Neural cell (in vitro differentiated cells): ENCODE measurements around the gene HHIPL2. TPM values are rescaled to one million over a fixed set of nuclear protein-coding genes. Genes with fewer than 3 reads are reported as not detected.
"Not testable (repeated sequence)": the region's sequence is repeated elsewhere in the genome, so short reads cannot be mapped to it uniquely, and the experiment has no call there.

ENCODE experiments used
- H2AFZ ChIP-seq: fragments of 200-600, 300-800 bp; sonication (generic), shearing (Covaris generic); 2 replicates; pipeline ENCODE4 v1.6.0; 2014; ENCODE audit warnings: low read depth, mild to moderate bottlenecking, antibody characterized with exemption, low read length, moderate library complexity
- H3F3A ChIP-seq: fragments of 200-600 bp; shearing (Covaris generic); 2 replicates; pipeline ENCODE4 v1.6.1; 2016; ENCODE audit warnings: mild to moderate bottlenecking, moderate library complexity, mixed read lengths, antibody characterized with exemption, low read length; ENCODE audit not compliant: insufficient read depth, poor library complexity, severe bottlenecking
- H3K27ac ChIP-seq: fragments of 200-600, 300-800 bp; sonication (generic), shearing (Covaris generic); 2 replicates; pipeline ENCODE4 v1.5.1; 2014; ENCODE audit warnings: mild to moderate bottlenecking, low read length, moderate library complexity
- H3K27me3 ChIP-seq: fragments of 300-800, 200-600 bp; sonication (generic), shearing (Covaris generic); 2 replicates; pipeline ENCODE4 v1.6.0; 2014; ENCODE audit warnings: mild to moderate bottlenecking, low read depth, low read length, moderate library complexity; ENCODE audit not compliant: insufficient read depth
- H3K36me3 ChIP-seq: fragments of 300-800, 200-600 bp; sonication (generic), shearing (Covaris generic); 2 replicates; pipeline ENCODE4 v1.5.1; 2014; ENCODE audit warnings: mild to moderate bottlenecking, antibody characterized with exemption, low read length, moderate library complexity; ENCODE audit not compliant: insufficient read depth
- H3K4me2 ChIP-seq: fragments of 300-800, 200-600 bp; sonication (generic), shearing (Covaris generic); 2 replicates; pipeline ENCODE4 v1.6.0; 2014; ENCODE audit warnings: mild to moderate bottlenecking, low read length
- H3K4me3 ChIP-seq: fragments of 300-800, 200-600 bp; sonication (generic), shearing (Covaris generic); 2 replicates; pipeline ENCODE4 v1.5.1; 2014; ENCODE audit warnings: mild to moderate bottlenecking, low read length, moderate library complexity
- H3K79me2 ChIP-seq: fragments of 200-600 bp; shearing (Covaris generic); replicated peaks from 2 replicates; pipeline ENCODE4 v1.6.0; 2014; ENCODE audit warnings: mild to moderate bottlenecking, low read length, moderate library complexity; ENCODE audit not compliant: insufficient read depth
- H3K9ac ChIP-seq: fragments of 300-800, 200-600 bp; sonication (generic), shearing (Covaris generic); 2 replicates; pipeline ENCODE4 v1.6.1; 2016; ENCODE audit warnings: mild to moderate bottlenecking, low read length, mixed read lengths
- H3K9me2 ChIP-seq: fragments of 200-600 bp; shearing (Covaris generic); 2 replicates; pipeline ENCODE4 v1.6.1; 2016; ENCODE audit warnings: mild to moderate bottlenecking, low read length, mixed read lengths; ENCODE audit not compliant: insufficient read depth
- H3K9me3 ChIP-seq: fragments of 200-600, 300-800 bp; sonication (generic), shearing (Covaris generic); 2 replicates; pipeline ENCODE4 v1.6.1; 2016; ENCODE audit warnings: mild to moderate bottlenecking, mixed run types, low read length, moderate library complexity, mixed read lengths
- H4K20me1 ChIP-seq: fragments of 200-600 bp; shearing (Covaris generic); 2 replicates; pipeline ENCODE4 v1.6.1; 2016; ENCODE audit warnings: mild to moderate bottlenecking, mixed run types; ENCODE audit not compliant: insufficient read depth
- polyA plus RNA-seq: library from polyadenylated mRNA; depleted of rRNA; stranded (reverse); fragments of >200 nt; gene quantifications from 2 replicates; pipeline ENCODE4 v1.2.3, GENCODE V29; 2014
- small RNA-seq, 3 experiments: library from RNA; depleted of rRNA; stranded (forward); fragments of <200 nt; gene quantifications; one replicate each; pipeline ENCODE3, GENCODE V24; 2012

Gene HHIPL2
- polyA plus RNA-seq, 1 donor from 2014 or later: 0.36 TPM

GRCh38 chr1:222476436-222476835 lies 71.5 kb downstream of the HHIPL2 start:
- not testable (repeated sequence) for H3K9me2 ChIP-seq, H4K20me1 ChIP-seq, H3K27ac ChIP-seq, H3K4me3 ChIP-seq, H3F3A ChIP-seq, H3K27me3 ChIP-seq, H3K9ac ChIP-seq, H3K4me2 ChIP-seq, H2AFZ ChIP-seq, H3K9me3 ChIP-seq, H3K36me3 ChIP-seq, H3K79me2 ChIP-seq

- H3K4me2 ChIP-seq, H3F3A ChIP-seq, H3K79me2 ChIP-seq, H4K20me1 ChIP-seq, H3K27me3 ChIP-seq, H3K9me3 ChIP-seq, H3K4me3 ChIP-seq, H2AFZ ChIP-seq, H3K36me3 ChIP-seq, H3K9me2 ChIP-seq, H3K9ac ChIP-seq, H3K27ac ChIP-seq: not testable (repeated sequence)
Measured at GRCh38 chr1:222473717-222474116, 74.2 kb downstream of the HHIPL2 start.

DNA sequence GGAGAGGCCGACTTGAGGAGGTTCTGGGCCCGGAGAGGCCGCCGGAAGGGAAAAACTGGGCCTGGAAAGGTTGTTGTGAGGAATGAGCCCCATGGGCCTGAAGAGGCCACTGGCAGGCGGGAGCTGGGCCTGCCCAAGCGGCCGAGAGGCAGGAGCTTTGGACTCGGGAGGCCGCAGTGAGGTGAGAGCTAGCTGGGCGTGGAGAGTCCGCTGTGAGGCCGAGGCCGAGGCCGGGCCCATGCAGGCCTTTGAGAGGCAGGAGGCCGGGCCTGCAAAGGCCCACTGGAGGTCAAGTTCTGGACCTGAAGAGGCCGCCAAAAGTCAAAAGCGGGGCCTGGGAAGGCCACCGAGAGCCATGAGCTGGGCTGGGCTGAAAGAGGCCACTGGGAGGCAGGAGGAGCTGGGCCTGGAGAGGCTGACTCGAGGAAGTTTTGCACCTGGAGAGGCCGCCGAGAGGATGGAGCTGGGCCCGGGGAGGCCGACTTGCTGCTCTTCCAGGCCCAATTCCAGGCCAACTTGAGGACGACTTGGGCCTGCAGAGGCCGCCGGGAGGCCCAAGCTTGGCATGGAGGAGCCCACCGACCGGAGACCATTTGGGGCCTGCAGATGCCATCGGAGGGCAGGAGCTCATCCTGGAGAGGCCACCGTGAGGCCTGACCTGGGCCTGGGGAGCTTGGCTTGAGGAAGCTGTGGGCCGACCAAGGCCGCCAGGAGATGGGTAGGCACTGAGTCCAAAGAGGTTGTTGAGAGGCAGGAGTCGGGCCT lies 74.9 kb downstream of the HHIPL2 start:
- not testable (repeated sequence) for H3F3A ChIP-seq, H3K4me2 ChIP-seq, H3K9me3 ChIP-seq, H3K36me3 ChIP-seq, H3K27ac ChIP-seq, H3K9ac ChIP-seq, H3K79me2 ChIP-seq, H2AFZ ChIP-seq, H4K20me1 ChIP-seq, H3K9me2 ChIP-seq, H3K4me3 ChIP-seq, H3K27me3 ChIP-seq

Small RNA genes lying within 50 kb of the gene (small RNA-seq; reads per million reads assigned to genes)
- 0 reads per million in 3 experiments for gene RNU6-791P

Other genes starting within 250 kb of the HHIPL2 start
- gene TAF1A, start 41.8 kb upstream of the HHIPL2 start, polyA plus RNA-seq: 16.1 and 25.5 TPM in 2 replicates
- 26.9 and 33.5 TPM in 2 replicates for gene MIA3, start 70.0 kb upstream of the HHIPL2 start, polyA plus RNA-seq
- 13.6 and 13.9 TPM in 2 replicates for gene AIDA, start 164.4 kb upstream of the HHIPL2 start, polyA plus RNA-seq
- 20.1 and 22.6 TPM in 2 replicates for gene BROX, start 164.5 kb upstream of the HHIPL2 start, polyA plus RNA-seq
- not detected in 2 replicates for gene FAM177B, start 189.1 kb upstream of the HHIPL2 start, polyA plus RNA-seq